IMR-90 (cell line): Measurements from ENCODE around the gene RHOC. TPM values are rescaled to one million over a fixed set of nuclear protein-coding genes. Genes with fewer than 3 reads are reported as not detected.

ENCODE experiments used
- ATAC-seq: fragments of 200-7000 bp; cut with Tn5 transposase; 2 replicates; pipeline ENCODE4 v1.9.1; 2020; ENCODE audit warnings: low read depth, mild to moderate bottlenecking, moderate library complexity
- BruUV-seq: library from RNA; stranded (reverse); fragments of 400-500 nt; replicated peaks from 2 replicates; lab custom pipeline; 2021; lab: Mats Ljungman, UMichigan
- CTCF ChIA-PET: fragments of 300-600 bp; formaldehyde crosslinking; extraction: SDS; loops from one replicate; lab custom pipeline; 2021; ENCODE audit warnings: antibody characterized with exemption; lab: Yijun Ruan, JAX
- POLR2A ChIA-PET: fragments of 300-600 bp; sonication (Branson Sonifier 250); formaldehyde crosslinking; loops from one replicate; lab custom pipeline; 2022; ENCODE audit warnings: antibody characterized with exemption; ENCODE audit not compliant: unreplicated experiment; lab: Charles Lee
- DNase-seq: peaks from one replicate; pipeline ENCODE4 v3.0.0; 2013
- H2AFZ ChIP-seq: replicated peaks from 2 replicates; pipeline ENCODE3; 2013; ENCODE audit warnings: low read length, mild to moderate bottlenecking; ENCODE audit not compliant: poor library complexity
- H2AK5ac ChIP-seq: 2 replicates; pipeline ENCODE4 v1.6.1; 2013; ENCODE audit warnings: low read depth, low read length, inconsistent platforms
- H2AK9ac ChIP-seq: replicated peaks from 2 replicates; pipeline ENCODE3; 2013; ENCODE audit warnings: mild to moderate bottlenecking, low read depth, low read length, moderate library complexity; ENCODE audit not compliant: poor library complexity
- H2BK120ac ChIP-seq: 2 replicates; pipeline ENCODE4 v1.6.1; 2013; ENCODE audit warnings: low read depth, low read length, inconsistent platforms
- H2BK15ac ChIP-seq: 3 replicates; pipeline ENCODE4 v1.6.1; 2013; ENCODE audit warnings: low read depth, low read length, inconsistent platforms
- H2BK20ac ChIP-seq: 2 replicates; pipeline ENCODE4 v1.6.1; 2013; ENCODE audit warnings: low read depth, mild to moderate bottlenecking, inconsistent platforms, low read length, moderate library complexity
- H2BK5ac ChIP-seq: 2 replicates; pipeline ENCODE4 v1.6.1; 2013; ENCODE audit warnings: mild to moderate bottlenecking, low read depth, low read length, inconsistent platforms; ENCODE audit not compliant: poor library complexity, severe bottlenecking
- H3K14ac ChIP-seq: replicated peaks from 2 replicates; pipeline ENCODE4 v1.6.1; 2013; ENCODE audit warnings: low read depth, low read length, inconsistent platforms
- H3K18ac ChIP-seq: 2 replicates; pipeline ENCODE4 v1.6.1; 2013; ENCODE audit warnings: low read depth, low read length, control low read depth
- H3K23ac ChIP-seq: 2 replicates; pipeline ENCODE4 v1.6.1; 2013; ENCODE audit warnings: low read depth, low read length, inconsistent platforms
- H3K27ac ChIP-seq: 2 replicates; pipeline ENCODE4 v1.5.1; 2013; ENCODE audit warnings: mild to moderate bottlenecking, control low read depth, low read length; ENCODE audit not compliant: insufficient read depth
- H3K27me3 ChIP-seq: 2 replicates; pipeline ENCODE4 v1.6.1; 2013; ENCODE audit warnings: low read length; ENCODE audit not compliant: control insufficient read depth, insufficient read depth
- H3K36me3 ChIP-seq: 2 replicates; pipeline ENCODE4 v1.6.1; 2013; ENCODE audit warnings: low read length, mixed read lengths; ENCODE audit not compliant: control insufficient read depth, insufficient read depth
- H3K4ac ChIP-seq: 2 replicates; pipeline ENCODE4 v1.6.1; 2013; ENCODE audit warnings: low read depth, low read length, inconsistent platforms
- H3K4me1 ChIP-seq: 2 replicates; pipeline ENCODE4 v1.6.1; 2013; ENCODE audit warnings: low read length, mixed read lengths; ENCODE audit not compliant: control insufficient read depth, insufficient read depth
- H3K4me2 ChIP-seq: 2 replicates; pipeline ENCODE4 v1.6.1; 2013; ENCODE audit warnings: low read depth, mild to moderate bottlenecking, control low read depth, low read length, moderate library complexity
- H3K4me3 ChIP-seq: 2 replicates; pipeline ENCODE4 v1.5.1; 2013; ENCODE audit warnings: low read depth, mild to moderate bottlenecking, control low read depth, low read length, moderate library complexity; ENCODE audit not compliant: insufficient read depth
- H3K56ac ChIP-seq: 2 replicates; pipeline ENCODE4 v1.6.1; 2013; ENCODE audit warnings: low read length, inconsistent platforms; ENCODE audit not compliant: insufficient read depth; ENCODE audit errors: extremely low read depth
- H3K79me1 ChIP-seq, 2 experiments: 2 replicates each; pipeline ENCODE4 v1.6.1; 2013; ENCODE audit warnings: low read length in 2 of 2, inconsistent platforms in 1 of 2, low read depth in 1 of 2
- H3K9ac ChIP-seq: 2 replicates; pipeline ENCODE4 v1.6.1; 2013; ENCODE audit warnings: low read depth, low read length, control low read depth
- H3K9me1 ChIP-seq: 2 replicates; pipeline ENCODE4 v1.6.1; 2013; ENCODE audit warnings: low read length, inconsistent platforms; ENCODE audit not compliant: insufficient read depth
- H3K9me3 ChIP-seq: 2 replicates; pipeline ENCODE4 v1.6.1; 2013; ENCODE audit warnings: low read length; ENCODE audit not compliant: control insufficient read depth, insufficient read depth
- H4K20me1 ChIP-seq: 2 replicates; pipeline ENCODE4 v1.6.1; 2013; ENCODE audit warnings: low read length, inconsistent platforms; ENCODE audit not compliant: insufficient read depth
- H4K5ac ChIP-seq: 2 replicates; pipeline ENCODE4 v1.6.1; 2013; ENCODE audit warnings: mild to moderate bottlenecking, low read depth, low read length, control low read depth
- H4K8ac ChIP-seq, 2 experiments: 2 replicates each; pipeline ENCODE4 v1.6.1; 2013; ENCODE audit warnings: low read depth in 2 of 2, low read length in 2 of 2, control low read depth in 1 of 2, inconsistent platforms in 1 of 2
- H4K91ac ChIP-seq: 2 replicates; pipeline ENCODE4 v1.6.1; 2013; ENCODE audit warnings: low read depth, low read length, inconsistent platforms; ENCODE audit not compliant: insufficient read depth
- BHLHE40 ChIP-seq: fragments of 150-350 bp; IDR thresholded peaks from 2 replicates; pipeline ENCODE4 v1.6.1; 2016; ENCODE audit warnings: mild to moderate bottlenecking, low read depth, low read length
- CEBPB ChIP-seq: IDR thresholded peaks from 2 replicates; pipeline ENCODE4 v1.6.1; 2012; ENCODE audit warnings: low read depth, low read length, improper control_type of control experiment
- CHD1 ChIP-seq: IDR thresholded peaks from 2 replicates; pipeline ENCODE4 v1.6.1; 2012; ENCODE audit warnings: low read depth, low read length, improper control_type of control experiment
- FOS ChIP-seq: fragments of 150-350 bp; IDR thresholded peaks from 2 replicates; pipeline ENCODE4 v1.6.1; 2016; ENCODE audit warnings: low read depth, low read length
- MAFK ChIP-seq: IDR thresholded peaks from 2 replicates; pipeline ENCODE4 v1.6.1; 2012; ENCODE audit warnings: low read depth, low read length, improper control_type of control experiment
- MAZ ChIP-seq: IDR thresholded peaks from 2 replicates; pipeline ENCODE4 v1.6.1; 2012; ENCODE audit warnings: low read depth, mild to moderate bottlenecking, low read length, improper control_type of control experiment, moderate library complexity, borderline replicate concordance
- MXI1 ChIP-seq: IDR thresholded peaks from 2 replicates; pipeline ENCODE4 v1.6.1; 2012; ENCODE audit warnings: low read depth, mild to moderate bottlenecking, low read length, moderate library complexity, borderline replicate concordance
- NFE2L2 ChIP-seq: fragments of 150-350 bp; IDR thresholded peaks from 2 replicates; pipeline ENCODE4 v1.6.1; 2016; ENCODE audit warnings: low read depth, mild to moderate bottlenecking, low read length
- POLR2A ChIP-seq: IDR thresholded peaks from 2 replicates; pipeline ENCODE4 v1.6.1; 2012; ENCODE audit warnings: mild to moderate bottlenecking, low read depth, low read length
- RAD21 ChIP-seq: IDR thresholded peaks from 2 replicates; pipeline ENCODE4 v1.6.1; 2012; ENCODE audit warnings: low read length, improper control_type of control experiment
- RCOR1 ChIP-seq: IDR thresholded peaks from 2 replicates; pipeline ENCODE4 v1.6.1; 2012; ENCODE audit warnings: mild to moderate bottlenecking, low read length, improper control_type of control experiment; ENCODE audit not compliant: insufficient replicate concordance
- RFX5 ChIP-seq: IDR thresholded peaks from 2 replicates; pipeline ENCODE4 v1.8.0; 2012; ENCODE audit warnings: low read depth, mild to moderate bottlenecking, low read length, moderate library complexity
- SMC3 ChIP-seq: fragments of 150-350 bp; IDR thresholded peaks from 2 replicates; pipeline ENCODE4 v1.6.1; 2016; ENCODE audit warnings: low read depth, mild to moderate bottlenecking, antibody characterized with exemption, low read length, moderate library complexity
- WGBS, 2 experiments: methylation state at CpG; one replicate each; pipeline versions ENCODE4 v1.1.5 to v1.1.7; 2013; ENCODE audit warnings: missing lambda C conversion rate in 2 of 2; ENCODE audit not compliant: insufficient read length in 1 of 2; ENCODE audit errors: extremely low coverage in 2 of 2; 5-methylcytosine and 5-hydroxymethylcytosine counted together
- dilution Hi-C: fragments of 300-500 bp; cut with HindIII; formaldehyde crosslinking; loops from one replicate; pipeline ENCODE4 v1.14.3; 2018; ENCODE audit warnings: low sequenced_read_pairs; ENCODE audit not compliant: unreplicated experiment
- in situ Hi-C: fragments of 300-500 bp; cut with MboI; formaldehyde crosslinking; loops from 3 replicates; pipeline ENCODE4 v1.14.3; 2019; ENCODE audit warnings: low sequenced_read_pairs, inconsistent platforms, mixed read lengths
- intact Hi-C: fragments of 100-400 bp; cut with micrococcal nuclease; formaldehyde crosslinking; loops from 2 replicates; pipeline ENCODE4 v1.10.0; 2022
- polyA plus RNA-seq, 3 experiments: library from polyadenylated mRNA; depleted of rRNA; stranded (reverse); fragments of >200 nt; gene quantifications; 2 replicates each; pipeline ENCODE4 v1.2.3, GENCODE V29; 2012; ENCODE audit warnings: low replicate concordance in 1 of 3
- total RNA-seq: library from RNA; depleted of rRNA; stranded (reverse); fragments of >200 nt; gene quantifications from 2 replicates; pipeline ENCODE4 v1.2.3, GENCODE V29; 2012
- TF ChIP-seq, protein P1 (sequence below): conservative IDR thresholded peaks from 2 replicates; pipeline ENCODE4 v1.5.1; 2012; ENCODE audit warnings: mild to moderate bottlenecking, low read depth, low read length, improper control_type of control experiment
- TF ChIP-seq, protein P2 (sequence below): fragments of 150-350 bp; IDR thresholded peaks from 2 replicates; pipeline ENCODE4 v1.6.1; 2017; ENCODE audit warnings: mild to moderate bottlenecking, antibody characterized with exemption, low read length, low read depth
- TF ChIP-seq, protein P3 (sequence below): fragments of 150-350 bp; IDR thresholded peaks from 2 replicates; pipeline ENCODE4 v1.6.1; 2016; ENCODE audit warnings: low read depth, mild to moderate bottlenecking, low read length, moderate library complexity, borderline replicate concordance

RHOC gene
- total and polyA plus RNA-seq, 2 of the 4 experiments (the other 2 are of a cell fraction): 764 to 839 TPM

DNA sequence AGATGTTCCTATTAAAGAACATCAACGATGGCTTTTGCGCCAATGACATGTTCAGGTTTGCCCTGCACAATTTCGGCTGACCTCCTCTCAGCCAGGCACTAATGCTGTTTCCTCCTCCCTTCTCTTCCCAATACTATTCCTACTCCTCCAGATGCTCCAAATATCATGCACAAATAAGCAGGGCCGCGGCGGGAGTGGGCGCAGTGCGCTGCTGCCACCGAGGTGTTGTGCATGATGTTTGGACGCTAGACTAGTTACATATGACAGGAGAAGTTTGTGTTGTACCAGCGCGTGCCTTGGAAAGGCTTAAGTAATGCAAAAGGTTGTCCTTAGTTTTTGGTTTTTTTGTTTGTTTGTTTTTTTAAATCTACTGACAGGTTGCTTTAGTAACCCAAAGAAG lies 41.5 kb upstream of the RHOC start:
- peaks cover 11% of the 10 kb centered on the region for H3K27me3 ChIP-seq
- no peaks in the 10 kb centered on the region for H3K9me1 ChIP-seq
- no peak overlapping the region for H2AK5ac ChIP-seq
- H3K14ac ChIP-seq: no peak overlapping the region
- dilution Hi-C loops: no loop called here
- H4K20me1 ChIP-seq: no peaks in the 10 kb centered on the region
- no peak overlapping the region for H2BK5ac ChIP-seq
- no peak for DNase-seq
- no peak overlapping the region for H2BK20ac ChIP-seq
- no peak overlapping the region for H3K4me2 ChIP-seq
- H2AFZ ChIP-seq: no peak overlapping the region
- no TSS peak for BruUV-seq
- in situ Hi-C loops: no loop called here
- no peak overlapping the region for H2AK9ac ChIP-seq
- no peak overlapping the region for H3K4ac ChIP-seq
- ChIA-PET CTCF (no interaction called here), POLR2A (no interaction called here)
- 92% methylated on average over 9 of the region's 12 CpGs; no CpG with 5 or more reads in 1 of the 2 experiments for whole genome bisulfite sequencing, 2 experiments
- no peaks in the 10 kb centered on the region for H3K4me1 ChIP-seq
- no peak overlapping the region for H2BK15ac ChIP-seq
- intact Hi-C loops: no loop called here
- H3K36me3 ChIP-seq: no peaks in the 10 kb centered on the region
- no peak overlapping the region for H2BK120ac ChIP-seq
- H3K27ac ChIP-seq: no peak overlapping the region
- no peak overlapping the region for H4K8ac ChIP-seq
- no peak for ATAC-seq
- H3K4me3 ChIP-seq: no peak overlapping the region
- H3K56ac ChIP-seq: no peak overlapping the region
- TF ChIP-seq MAZ (no peak), RFX5 (no peak), FOS (no peak), MXI1 (no peak), BHLHE40 (no peak), SMC3 (no peak), CEBPB (no peak), POLR2A (no peak), MAFK (no peak), CHD1 (no peak), NFE2L2 (no peak), RCOR1 (no peak), RAD21 (no peak)
- TF ChIP-seq, protein P1, sequence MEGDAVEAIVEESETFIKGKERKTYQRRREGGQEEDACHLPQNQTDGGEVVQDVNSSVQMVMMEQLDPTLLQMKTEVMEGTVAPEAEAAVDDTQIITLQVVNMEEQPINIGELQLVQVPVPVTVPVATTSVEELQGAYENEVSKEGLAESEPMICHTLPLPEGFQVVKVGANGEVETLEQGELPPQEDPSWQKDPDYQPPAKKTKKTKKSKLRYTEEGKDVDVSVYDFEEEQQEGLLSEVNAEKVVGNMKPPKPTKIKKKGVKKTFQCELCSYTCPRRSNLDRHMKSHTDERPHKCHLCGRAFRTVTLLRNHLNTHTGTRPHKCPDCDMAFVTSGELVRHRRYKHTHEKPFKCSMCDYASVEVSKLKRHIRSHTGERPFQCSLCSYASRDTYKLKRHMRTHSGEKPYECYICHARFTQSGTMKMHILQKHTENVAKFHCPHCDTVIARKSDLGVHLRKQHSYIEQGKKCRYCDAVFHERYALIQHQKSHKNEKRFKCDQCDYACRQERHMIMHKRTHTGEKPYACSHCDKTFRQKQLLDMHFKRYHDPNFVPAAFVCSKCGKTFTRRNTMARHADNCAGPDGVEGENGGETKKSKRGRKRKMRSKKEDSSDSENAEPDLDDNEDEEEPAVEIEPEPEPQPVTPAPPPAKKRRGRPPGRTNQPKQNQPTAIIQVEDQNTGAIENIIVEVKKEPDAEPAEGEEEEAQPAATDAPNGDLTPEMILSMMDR: no peak
- TF ChIP-seq, protein P2, sequence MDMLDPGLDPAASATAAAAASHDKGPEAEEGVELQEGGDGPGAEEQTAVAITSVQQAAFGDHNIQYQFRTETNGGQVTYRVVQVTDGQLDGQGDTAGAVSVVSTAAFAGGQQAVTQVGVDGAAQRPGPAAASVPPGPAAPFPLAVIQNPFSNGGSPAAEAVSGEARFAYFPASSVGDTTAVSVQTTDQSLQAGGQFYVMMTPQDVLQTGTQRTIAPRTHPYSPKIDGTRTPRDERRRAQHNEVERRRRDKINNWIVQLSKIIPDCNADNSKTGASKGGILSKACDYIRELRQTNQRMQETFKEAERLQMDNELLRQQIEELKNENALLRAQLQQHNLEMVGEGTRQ: no peak
- TF ChIP-seq, protein P3, sequence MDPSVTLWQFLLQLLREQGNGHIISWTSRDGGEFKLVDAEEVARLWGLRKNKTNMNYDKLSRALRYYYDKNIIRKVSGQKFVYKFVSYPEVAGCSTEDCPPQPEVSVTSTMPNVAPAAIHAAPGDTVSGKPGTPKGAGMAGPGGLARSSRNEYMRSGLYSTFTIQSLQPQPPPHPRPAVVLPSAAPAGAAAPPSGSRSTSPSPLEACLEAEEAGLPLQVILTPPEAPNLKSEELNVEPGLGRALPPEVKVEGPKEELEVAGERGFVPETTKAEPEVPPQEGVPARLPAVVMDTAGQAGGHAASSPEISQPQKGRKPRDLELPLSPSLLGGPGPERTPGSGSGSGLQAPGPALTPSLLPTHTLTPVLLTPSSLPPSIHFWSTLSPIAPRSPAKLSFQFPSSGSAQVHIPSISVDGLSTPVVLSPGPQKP: no peak
- H4K91ac ChIP-seq: no peak overlapping the region
- no peaks in the 10 kb centered on the region for H3K79me1 ChIP-seq
- H3K9me3 ChIP-seq: no peaks in the 10 kb centered on the region
- no peak overlapping the region for H3K18ac ChIP-seq
- H3K23ac ChIP-seq: no peak overlapping the region
- no peak overlapping the region for H4K5ac ChIP-seq
- no peak overlapping the region for H3K9ac ChIP-seq
